HCT116 (cell line): ENCODE results near the gene XDH. TPM values are rescaled to one million over a fixed set of nuclear protein-coding genes. Genes with fewer than 3 reads are reported as not detected.

Experiments used
- ATAC-seq: fragments of 200-7000 bp; cut with Tn5 transposase; 2 replicates; pipeline ENCODE4 v1.9.1; 2020; ENCODE audit warnings: mild to moderate bottlenecking, moderate library complexity
- BruUV-seq: library from RNA; stranded (reverse); fragments of 400-500 nt; replicated peaks from 2 replicates; lab custom pipeline; 2021; lab: Mats Ljungman, UMichigan
- CTCF ChIA-PET: fragments of 300-600 bp; sonication (Branson Sonifier 250); formaldehyde crosslinking; loops from one replicate; lab custom pipeline; 2021; ENCODE audit warnings: antibody characterized with exemption; lab: Charles Lee
- POLR2A ChIA-PET: fragments of 300-600, 350-600 bp; sonication (Branson Sonifier 250); formaldehyde crosslinking; loops from one replicate; lab custom pipeline; 2021; ENCODE audit warnings: antibody characterized with exemption; lab: Charles Lee
- RAD21 ChIA-PET, 2 experiments: fragments of 300-600 bp; sonication (Branson Sonifier 250); formaldehyde crosslinking; loops; one replicate each; lab custom pipeline; 2023; ENCODE audit warnings: low total read pairs in 2 of 2; ENCODE audit not compliant: uncharacterized antibody in 2 of 2, unreplicated experiment in 2 of 2, low non-redundant PET in 1 of 2; lab: Charles Lee
- DNase-seq: peaks from one replicate; pipeline ENCODE4 v3.0.0-alpha.2; 2010; ENCODE audit warnings: low read depth, low spot score
- H2AFZ ChIP-seq: fragments of 200-600 bp; shearing (Covaris generic), sonication (generic); 2 replicates; pipeline ENCODE4 v1.6.1; 2017; ENCODE audit warnings: low read depth, mixed run types, mixed read lengths, antibody characterized with exemption, low read length; ENCODE audit not compliant: poor library complexity, severe bottlenecking
- H3K27ac ChIP-seq: 2 replicates; pipeline ENCODE4 v1.5.1; 2012; ENCODE audit warnings: low read depth, low read length
- H3K27me3 ChIP-seq: fragments of 200-600 bp; sonication (generic); 2 replicates; pipeline ENCODE4 v1.6.1; 2016; ENCODE audit warnings: mixed run types, low read length, mixed read lengths; ENCODE audit not compliant: insufficient read depth
- H3K36me3 ChIP-seq, 2 experiments: fragments of 200-500 bp in 1 of 2; fragments of 200-600 bp in 1 of 2; sonication (Bioruptor generic) in 1 of 2; sonication (generic) in 1 of 2; 2 replicates each; pipeline versions ENCODE4 v1.5.1 to v1.6.1; 2014 to 2016; ENCODE audit warnings: low read length in 2 of 2, inconsistent platforms in 1 of 2, mixed read lengths in 1 of 2, mixed run types in 1 of 2; ENCODE audit not compliant: insufficient read depth in 2 of 2, control insufficient read depth in 1 of 2
- H3K4me1 ChIP-seq, 2 experiments: fragments of 200-600 bp in 1 of 2; sonication (generic) in 1 of 2; 2 replicates each; pipeline versions ENCODE4 v1.5.1 to v1.6.1; 2012 to 2017; ENCODE audit warnings: low read length in 2 of 2, inconsistent platforms in 1 of 2, mild to moderate bottlenecking in 1 of 2, mixed read lengths in 1 of 2, mixed run types in 1 of 2, moderate library complexity in 1 of 2; ENCODE audit not compliant: insufficient read depth in 2 of 2, control insufficient read depth in 1 of 2
- H3K4me2 ChIP-seq: fragments of 200-600 bp; sonication (generic); 2 replicates; pipeline ENCODE4 v1.6.1; 2017; ENCODE audit warnings: mixed run types, low read length, mixed read lengths
- H3K4me3 ChIP-seq, 2 experiments: fragments of 200-600 bp in 1 of 2; sonication (generic) in 1 of 2; replicated peaks in 1 of 2; 2 replicates each; pipeline ENCODE4 v1.5.1; 2011 to 2016; ENCODE audit warnings: low read length in 2 of 2, control low read depth in 1 of 2, low read depth in 1 of 2, mild to moderate bottlenecking in 1 of 2, mixed read lengths in 1 of 2, mixed run types in 1 of 2
- H3K79me2 ChIP-seq: fragments of 200-600 bp; sonication (generic); 2 replicates; pipeline ENCODE4 v1.6.1; 2017; ENCODE audit warnings: mild to moderate bottlenecking, mixed run types, low read length, moderate library complexity, mixed read lengths; ENCODE audit not compliant: insufficient read depth
- H3K9ac ChIP-seq: fragments of 200-600 bp; sonication (generic); 2 replicates; pipeline ENCODE4 v1.6.1; 2016; ENCODE audit warnings: low read length, mixed read lengths
- H3K9me2 ChIP-seq: fragments of 200-600 bp; sonication (generic), shearing (Covaris generic); 2 replicates; pipeline ENCODE4 v1.6.1; 2017; ENCODE audit warnings: mixed run types, mild to moderate bottlenecking, moderate library complexity; ENCODE audit not compliant: insufficient read depth
- H3K9me3 ChIP-seq, 2 experiments: fragments of 200-500 bp in 1 of 2; fragments of 200-600 bp in 1 of 2; sonication (Bioruptor generic) in 1 of 2; sonication (generic) in 1 of 2; 2 replicates each; pipeline ENCODE4 v1.6.1; 2014 to 2017; ENCODE audit warnings: low read length in 2 of 2, mixed read lengths in 2 of 2, inconsistent platforms in 1 of 2, low read depth in 1 of 2, mild to moderate bottlenecking in 1 of 2, mixed run types in 1 of 2, moderate library complexity in 1 of 2; ENCODE audit not compliant: control insufficient read depth in 1 of 2, insufficient read depth in 1 of 2
- H4K20me1 ChIP-seq: fragments of 200-600 bp; sonication (generic), shearing (Covaris generic); 2 replicates; pipeline ENCODE4 v1.6.1; 2017; ENCODE audit warnings: mixed run types, mild to moderate bottlenecking, moderate library complexity; ENCODE audit not compliant: insufficient read depth
- ATF3 ChIP-seq: IDR thresholded peaks from 2 replicates; pipeline ENCODE4 v1.6.1; 2012
- CEBPB ChIP-seq: IDR thresholded peaks from 2 replicates; pipeline ENCODE4 v1.6.1; 2012; ENCODE audit warnings: low read depth
- EGR1 ChIP-seq: IDR thresholded peaks from 2 replicates; pipeline ENCODE4 v1.6.1; 2012; ENCODE audit warnings: low read depth
- ELF1 ChIP-seq: IDR thresholded peaks from 2 replicates; pipeline ENCODE4 v1.6.1; 2012; ENCODE audit warnings: low read depth, borderline replicate concordance
- EZH2 ChIP-seq: fragments of 200-600 bp; sonication (generic); IDR thresholded peaks from 2 replicates; pipeline ENCODE4 v1.6.1; 2017; ENCODE audit warnings: antibody characterized with exemption, mixed run types
- EZH2phosphoT487 ChIP-seq: fragments of 200-600 bp; IDR thresholded peaks from 2 replicates; pipeline ENCODE4 v1.6.1; 2018; ENCODE audit warnings: antibody characterized with exemption, borderline replicate concordance
- JUND ChIP-seq: IDR thresholded peaks from 2 replicates; pipeline ENCODE4 v1.6.1; 2012
- POLR2AphosphoS5 ChIP-seq: IDR thresholded peaks from 2 replicates; pipeline ENCODE4 v1.6.1; 2011; ENCODE audit warnings: mild to moderate bottlenecking, low read depth, low read length, moderate library complexity
- RAD21 ChIP-seq: IDR thresholded peaks from 2 replicates; pipeline ENCODE4 v1.6.1; 2012; ENCODE audit warnings: low read depth, mild to moderate bottlenecking
- SP1 ChIP-seq: IDR thresholded peaks from 2 replicates; pipeline ENCODE4 v1.6.1; 2012; ENCODE audit warnings: low read depth
- TCF7L2 ChIP-seq: IDR thresholded peaks from 2 replicates; pipeline ENCODE4 v1.7.0; 2011; ENCODE audit warnings: borderline replicate concordance, inconsistent platforms; ENCODE audit not compliant: insufficient read depth, insufficient read length; ENCODE audit errors: extremely low read depth
- YY1 ChIP-seq: IDR thresholded peaks from 2 replicates; pipeline ENCODE4 v1.6.1; 2011; ENCODE audit warnings: low read length, low read depth, moderate library complexity, mild to moderate bottlenecking; ENCODE audit not compliant: insufficient replicate concordance; ENCODE audit errors: extremely low read depth
- ZFX ChIP-seq: fragments of 450-650 bp; IDR thresholded peaks from 2 replicates; pipeline ENCODE4 v1.6.1; 2017
- ZNF274 ChIP-seq: fragments of 200-500 bp; sonication (Bioruptor generic); IDR thresholded peaks from 2 replicates; pipeline ENCODE4 v1.6.1; 2014; ENCODE audit warnings: mild to moderate bottlenecking, low read depth, low read length, inconsistent platforms
- intact Hi-C: fragments of 100-400 bp; cut with micrococcal nuclease; formaldehyde crosslinking; loops from 2 replicates; pipeline ENCODE4 v1.10.0; 2022
- total RNA-seq: library from RNA; stranded (reverse); gene quantifications from one replicate; pipeline ENCODE4 v1.2.1, GENCODE V29; 2021; ENCODE audit not compliant: unreplicated experiment
- TF ChIP-seq, protein P1 (sequence below): IDR thresholded peaks from 2 replicates; pipeline ENCODE4 v1.6.1; 2011; ENCODE audit warnings: mild to moderate bottlenecking, low read length, moderate library complexity; ENCODE audit not compliant: insufficient replicate concordance; ENCODE audit errors: extremely low read depth

Gene XDH
- total RNA-seq, 1 experiment from 2014 or later: 0.15 TPM

GRCh38 chr2:31404827-31405226, 9.7 kb downstream of the XDH start:
- Histone ChIP-seq H3K4me2 (no peak overlapping the region), H4K20me1 (no peaks in the 10 kb centered on the region), H3K9me2 (no peaks in the 10 kb centered on the region), H3K9me3 (no peaks in the 10 kb centered on the region), H3K4me3 (no peak overlapping the region), H3K79me2 (no peaks in the 10 kb centered on the region), H3K9ac (no peak overlapping the region), H2AFZ (no peak overlapping the region), H3K36me3 (no peaks in the 10 kb centered on the region), H3K4me1 (peaks cover 0 to 7% of the 10 kb centered on the region in 2 experiments; a peak in 1 of 4 replicates), H3K27me3 (no peaks in the 10 kb centered on the region), H3K27ac (no peak overlapping the region)
- TF ChIP-seq EZH2 (no peak), EGR1 (no peak), ZFX (no peak), POLR2AphosphoS5 (no peak), CEBPB (no peak), ZNF274 (no peak), YY1 (no peak), ELF1 (no peak), RAD21 (no peak), SP1 (no peak), TCF7L2 (no peak), JUND (no peak), EZH2phosphoT487 (no peak), ATF3 (no peak)
- TF ChIP-seq, protein P1, sequence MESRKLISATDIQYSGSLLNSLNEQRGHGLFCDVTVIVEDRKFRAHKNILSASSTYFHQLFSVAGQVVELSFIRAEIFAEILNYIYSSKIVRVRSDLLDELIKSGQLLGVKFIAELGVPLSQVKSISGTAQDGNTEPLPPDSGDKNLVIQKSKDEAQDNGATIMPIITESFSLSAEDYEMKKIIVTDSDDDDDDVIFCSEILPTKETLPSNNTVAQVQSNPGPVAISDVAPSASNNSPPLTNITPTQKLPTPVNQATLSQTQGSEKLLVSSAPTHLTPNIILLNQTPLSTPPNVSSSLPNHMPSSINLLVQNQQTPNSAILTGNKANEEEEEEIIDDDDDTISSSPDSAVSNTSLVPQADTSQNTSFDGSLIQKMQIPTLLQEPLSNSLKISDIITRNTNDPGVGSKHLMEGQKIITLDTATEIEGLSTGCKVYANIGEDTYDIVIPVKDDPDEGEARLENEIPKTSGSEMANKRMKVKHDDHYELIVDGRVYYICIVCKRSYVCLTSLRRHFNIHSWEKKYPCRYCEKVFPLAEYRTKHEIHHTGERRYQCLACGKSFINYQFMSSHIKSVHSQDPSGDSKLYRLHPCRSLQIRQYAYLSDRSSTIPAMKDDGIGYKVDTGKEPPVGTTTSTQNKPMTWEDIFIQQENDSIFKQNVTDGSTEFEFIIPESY: no peak
- BruUV-seq: no TSS peak
- CTCF ChIA-PET: no interaction called here
- RAD21 ChIA-PET: no interaction called here
- DNase-seq (no peak), ATAC-seq (no peak)
- POLR2A ChIA-PET: no interaction called here
- intact Hi-C loops: no loop called here
